ENCODE results near the gene PPP2R5C. TPM values are rescaled to one million over a fixed set of nuclear protein-coding genes. Genes with fewer than 3 reads are reported as not detected.

PPP2R5C gene
- total and polyA plus RNA-seq, 9 of the 15 experiments (the other 6 are each of a cell fraction or from before 2014, with no cell fraction given), result 284 to 617 (median 395) TPM

DNA sequence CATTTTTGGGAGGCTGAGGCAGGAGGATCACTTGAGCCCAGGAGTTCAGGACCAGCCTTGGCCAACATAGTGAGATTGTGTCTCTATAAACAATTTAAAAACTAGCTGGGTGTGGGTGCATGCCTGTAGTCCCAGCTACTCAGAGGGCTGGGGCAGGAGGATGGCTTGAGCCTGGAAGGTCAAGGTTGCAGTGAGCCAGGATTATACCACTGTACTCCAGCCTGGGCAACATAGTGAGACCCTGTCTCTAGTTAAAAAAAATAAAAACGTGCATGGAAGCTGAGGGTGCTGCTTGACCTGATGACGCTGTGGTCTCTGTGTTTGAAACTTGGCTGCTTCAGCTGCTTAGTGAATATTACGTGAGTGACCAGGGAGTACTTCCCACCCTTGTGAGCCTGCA lies 89.7 kb downstream of the PPP2R5C start:
- Histone ChIP-seq H3K79me2 (ENCODE audit: control insufficient read depth, insufficient read depth, low read length) (peaks cover 87% of the 10 kb centered on the region), H4K20me1 (replicated peaks; ENCODE audit: control insufficient read depth, insufficient read depth, low read length) (peaks cover 11% of the 10 kb centered on the region; the same call in 1 of the 2 replicates), H3K27me3 (ENCODE audit: control insufficient read depth in 2 of 2, insufficient read depth in 2 of 2, low read length in 2 of 2) (no peaks in the 10 kb centered on the region), H3K9ac (ENCODE audit: insufficient read depth in 1 of 2, low read depth in 2 of 2, low read length in 2 of 2) (no peak overlapping the region), H3K9me3 (replicated peaks; ENCODE audit: control insufficient read depth, insufficient read depth, low read depth, low read length) (no peaks in the 10 kb centered on the region), H3K36me3 (ENCODE audit: control insufficient read depth, insufficient read depth, low read length) (peaks cover 43% of the 10 kb centered on the region; the same call in 2 of the 3 replicates), H3K27ac (ENCODE audit: extremely low read depth, low read depth, low read length) (no peak overlapping the region), H3K4me3 (no peak overlapping the region), H3K4me2 (ENCODE audit: insufficient read depth, low read length) (no peak overlapping the region), H2AFZ (ENCODE audit: low read depth, low read length) (no peak overlapping the region), H3K9me1 (ENCODE audit: control insufficient read depth, insufficient read depth, low read length) (peaks cover 4% of the 10 kb centered on the region), H3K4me1 (replicated peaks in 1 of 2; ENCODE audit: control insufficient read depth in 2 of 2, insufficient read depth in 2 of 2, low read length in 2 of 2) (peaks cover 2 to 24% of the 10 kb centered on the region in 2 experiments; a peak in 3 of 5 replicates)
- ATAC-seq, result no peak
- FAIRE-seq, result no peak
- CTCF ChIA-PET (ENCODE audit: low intra/inter-chr PET ratio), result no interaction called here
- BruUV-seq (replicated peaks), result no TSS peak
- POLR2A ChIA-PET, result interaction anchor here (2.7 kb wide), 1 partner anchor 14 kb away, joined by 7 read pairs; no protein-coding TSS in a partner anchor
- WGBS (ENCODE audit: insufficient coverage, low coverage, missing lambda C conversion rate), result 74% methylated on average over 3 of the region's 3 CpGs
- in situ Hi-C loops (cut with MboI), result no loop called here
- no peak for DNase-seq (ENCODE audit: extremely low read depth in 1 of 4, low spot score in 3 of 4)
- intact Hi-C loops (cut with micrococcal nuclease), result no loop called here
- TF ChIP-seq, protein P1, sequence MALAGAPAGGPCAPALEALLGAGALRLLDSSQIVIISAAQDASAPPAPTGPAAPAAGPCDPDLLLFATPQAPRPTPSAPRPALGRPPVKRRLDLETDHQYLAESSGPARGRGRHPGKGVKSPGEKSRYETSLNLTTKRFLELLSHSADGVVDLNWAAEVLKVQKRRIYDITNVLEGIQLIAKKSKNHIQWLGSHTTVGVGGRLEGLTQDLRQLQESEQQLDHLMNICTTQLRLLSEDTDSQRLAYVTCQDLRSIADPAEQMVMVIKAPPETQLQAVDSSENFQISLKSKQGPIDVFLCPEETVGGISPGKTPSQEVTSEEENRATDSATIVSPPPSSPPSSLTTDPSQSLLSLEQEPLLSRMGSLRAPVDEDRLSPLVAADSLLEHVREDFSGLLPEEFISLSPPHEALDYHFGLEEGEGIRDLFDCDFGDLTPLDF (CRISPR knock-in tag; IDR thresholded peaks at IDR 0.05), result no peak
- TF ChIP-seq ZNF589 (CRISPR knock-in tag; IDR thresholded peaks at IDR 0.05; ENCODE audit: low read depth) (no peak), CBFA2T3 (IDR thresholded peaks at IDR 0.05) (no peak), ZNF197 (CRISPR knock-in tag; IDR thresholded peaks at IDR 0.05; ENCODE audit: low read depth) (no peak), GMEB1 (CRISPR knock-in tag; IDR thresholded peaks at IDR 0.05) (no peak), ZFP36 (IDR thresholded peaks at IDR 0.05; ENCODE audit: low read depth, low read length, partially characterized antibody) (no peak), PCBP1 (IDR thresholded peaks at IDR 0.05; ENCODE audit: low read depth, low read length, poor library complexity, severe bottlenecking) (no peak)
- TF ChIP-seq, protein P2, sequence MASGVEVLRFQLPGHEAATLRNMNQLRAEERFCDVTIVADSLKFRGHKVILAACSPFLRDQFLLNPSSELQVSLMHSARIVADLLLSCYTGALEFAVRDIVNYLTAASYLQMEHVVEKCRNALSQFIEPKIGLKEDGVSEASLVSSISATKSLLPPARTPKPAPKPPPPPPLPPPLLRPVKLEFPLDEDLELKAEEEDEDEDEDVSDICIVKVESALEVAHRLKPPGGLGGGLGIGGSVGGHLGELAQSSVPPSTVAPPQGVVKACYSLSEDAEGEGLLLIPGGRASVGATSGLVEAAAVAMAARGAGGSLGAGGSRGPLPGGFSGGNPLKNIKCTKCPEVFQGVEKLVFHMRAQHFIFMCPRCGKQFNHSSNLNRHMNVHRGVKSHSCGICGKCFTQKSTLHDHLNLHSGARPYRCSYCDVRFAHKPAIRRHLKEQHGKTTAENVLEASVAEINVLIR (CRISPR knock-in tag; IDR thresholded peaks at IDR 0.05), result no peak
- TF ChIP-seq, protein P3, sequence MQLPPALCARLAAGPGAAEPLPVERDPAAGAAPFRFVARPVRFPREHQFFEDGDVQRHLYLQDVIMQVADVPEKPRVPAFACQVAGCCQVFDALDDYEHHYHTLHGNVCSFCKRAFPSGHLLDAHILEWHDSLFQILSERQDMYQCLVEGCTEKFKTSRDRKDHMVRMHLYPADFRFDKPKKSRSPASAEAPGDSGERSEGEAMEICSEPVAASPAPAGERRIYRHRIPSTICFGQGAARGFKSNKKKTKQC (CRISPR knock-in tag; IDR thresholded peaks at IDR 0.05), result no peak
